Measurements from ENCODE around the gene PMM2. TPM values are rescaled to one million over a fixed set of nuclear protein-coding genes. Genes with fewer than 3 reads are reported as not detected.
"Not testable (repeated sequence)": the region's sequence is repeated elsewhere in the genome, so short reads cannot be mapped to it uniquely, and the experiment has no call there.

PMM2 gene
- polyA plus RNA-seq, 1 donor (not counting 4 experiments of a cell fraction or from before 2014, with no cell fraction given), result 38.6 TPM

GRCh38 chr16:8801701-8802100, 4.1 kb downstream of the PMM2 start:
- Histone ChIP-seq H2AFZ (ENCODE audit: control insufficient read depth, low read length) (no peak overlapping the region), H3K9me3 (ENCODE audit: control insufficient read depth, low read depth, low read length) (no peaks in the 10 kb centered on the region), H3K9ac (ENCODE audit: control insufficient read depth, extremely low read depth, insufficient read depth, low read length) (no peak overlapping the region), H4K20me1 (ENCODE audit: control insufficient read depth, extremely low read depth, insufficient read depth, low read length) (peaks cover 7% of the 10 kb centered on the region), H3K4me1 (ENCODE audit: control insufficient read depth, extremely low read depth, insufficient read depth, low read length) (peaks cover 17% of the 10 kb centered on the region), H3K9me1 (ENCODE audit: control insufficient read depth, extremely low read depth, insufficient read depth, low read length) (peaks cover 3% of the 10 kb centered on the region), H3K4me2 (ENCODE audit: control insufficient read depth, extremely low read depth, insufficient read depth, low read depth, low read length) (no peak overlapping the region), H3K27ac (ENCODE audit: control insufficient read depth, insufficient read depth, low read length) (no peak overlapping the region), H3K79me2 (ENCODE audit: control insufficient read depth, insufficient read depth, low read length) (peaks cover 88% of the 10 kb centered on the region), H3K27me3 (ENCODE audit: control insufficient read depth, extremely low read depth, insufficient read depth, low read length) (no peaks in the 10 kb centered on the region), H3K36me3 (ENCODE audit: control insufficient read depth in 2 of 2, extremely low read depth in 1 of 2, insufficient read depth in 2 of 2, low read length in 2 of 2) (peaks cover 20 to 41% of the 10 kb centered on the region in 2 experiments), H3K4me3 (ENCODE audit: control insufficient read depth in 2 of 3, extremely low read depth in 1 of 3, insufficient read depth in 2 of 3, low read depth in 1 of 3, low read length in 3 of 3) (no peak overlapping the region)
- TF ChIP-seq CTCF (optimal IDR thresholded peaks at IDR 0.05 in 1 of 3, IDR thresholded peaks at IDR 0.05 in 1 of 3, conservative IDR thresholded peaks at IDR 0.05 in 1 of 3; ENCODE audit: extremely low read depth in 1 of 3, insufficient read depth in 2 of 3, low read length in 3 of 3) (no peak), EZH2 (IDR thresholded peaks at IDR 0.05; ENCODE audit: low read length) (no peak)
- dilution Hi-C loops (cut with MboI; ENCODE audit: extremely low pct_ligation_motif_present, low sequenced_read_pairs), result no loop called here
- FAIRE-seq (no peak), DNase-seq (ENCODE audit: low read depth, low spot score) (no peak)

GRCh38 chr16:8803733-8804132, 6.1 kb downstream of the PMM2 start:
- dilution Hi-C loops (cut with MboI; ENCODE audit: extremely low pct_ligation_motif_present, low sequenced_read_pairs); H3K9ac ChIP-seq (ENCODE audit: control insufficient read depth, extremely low read depth, insufficient read depth, low read length); H3K27ac ChIP-seq (ENCODE audit: control insufficient read depth, insufficient read depth, low read length); H3K9me3 ChIP-seq (ENCODE audit: control insufficient read depth, low read depth, low read length); H3K4me2 ChIP-seq (ENCODE audit: control insufficient read depth, extremely low read depth, insufficient read depth, low read depth, low read length); H3K4me3 ChIP-seq (ENCODE audit: control insufficient read depth in 2 of 3, extremely low read depth in 1 of 3, insufficient read depth in 2 of 3, low read depth in 1 of 3, low read length in 3 of 3); H3K9me1 ChIP-seq (ENCODE audit: control insufficient read depth, extremely low read depth, insufficient read depth, low read length); FAIRE-seq; H3K27me3 ChIP-seq (ENCODE audit: control insufficient read depth, extremely low read depth, insufficient read depth, low read length); DNase-seq (ENCODE audit: low read depth, low spot score); H2AFZ ChIP-seq (ENCODE audit: control insufficient read depth, low read length); H4K20me1 ChIP-seq (ENCODE audit: control insufficient read depth, extremely low read depth, insufficient read depth, low read length): not testable (repeated sequence)
- H3K4me1 ChIP-seq (ENCODE audit: control insufficient read depth, extremely low read depth, insufficient read depth, low read length), result peaks cover 11% of the 10 kb centered on the region
- H3K79me2 ChIP-seq (ENCODE audit: control insufficient read depth, insufficient read depth, low read length), result peaks cover 78% of the 10 kb centered on the region
- peaks cover 29 to 52% of the 10 kb centered on the region in 2 experiments for H3K36me3 ChIP-seq (ENCODE audit: control insufficient read depth in 2 of 2, extremely low read depth in 1 of 2, insufficient read depth in 2 of 2, low read length in 2 of 2)

GRCh38 chr16:8804313-8804712, 6.7 kb downstream of the PMM2 start:
- no peak overlapping the region for H3K4me2 ChIP-seq (ENCODE audit: control insufficient read depth, extremely low read depth, insufficient read depth, low read depth, low read length)
- FAIRE-seq (no peak), DNase-seq (ENCODE audit: low read depth, low spot score) (no peak)
- H3K9me3 ChIP-seq (ENCODE audit: control insufficient read depth, low read depth, low read length), result no peaks in the 10 kb centered on the region
- dilution Hi-C loops (cut with MboI; ENCODE audit: extremely low pct_ligation_motif_present, low sequenced_read_pairs), result no loop called here
- H4K20me1 ChIP-seq (ENCODE audit: control insufficient read depth, extremely low read depth, insufficient read depth, low read length), result peaks cover 10% of the 10 kb centered on the region
- peaks cover 2% of the 10 kb centered on the region for H3K9me1 ChIP-seq (ENCODE audit: control insufficient read depth, extremely low read depth, insufficient read depth, low read length)
- H3K4me3 ChIP-seq (ENCODE audit: control insufficient read depth in 2 of 3, extremely low read depth in 1 of 3, insufficient read depth in 2 of 3, low read depth in 1 of 3, low read length in 3 of 3), result no peak overlapping the region
- peaks cover 74% of the 10 kb centered on the region for H3K79me2 ChIP-seq (ENCODE audit: control insufficient read depth, insufficient read depth, low read length)
- TF ChIP-seq CTCF (optimal IDR thresholded peaks at IDR 0.05 in 1 of 3, IDR thresholded peaks at IDR 0.05 in 1 of 3, conservative IDR thresholded peaks at IDR 0.05 in 1 of 3; ENCODE audit: extremely low read depth in 1 of 3, insufficient read depth in 2 of 3, low read length in 3 of 3), result no peak
- no peak for TF ChIP-seq EZH2 (IDR thresholded peaks at IDR 0.05; ENCODE audit: low read length)
- H3K36me3 ChIP-seq (ENCODE audit: control insufficient read depth in 2 of 2, extremely low read depth in 1 of 2, insufficient read depth in 2 of 2, low read length in 2 of 2), result peaks cover 32 to 54% of the 10 kb centered on the region in 2 experiments
- no peak overlapping the region for H2AFZ ChIP-seq (ENCODE audit: control insufficient read depth, low read length)
- H3K9ac ChIP-seq (ENCODE audit: control insufficient read depth, extremely low read depth, insufficient read depth, low read length), result no peak overlapping the region
- no peak overlapping the region for H3K27ac ChIP-seq (ENCODE audit: control insufficient read depth, insufficient read depth, low read length)
- peaks cover 5% of the 10 kb centered on the region for H3K4me1 ChIP-seq (ENCODE audit: control insufficient read depth, extremely low read depth, insufficient read depth, low read length)
- H3K27me3 ChIP-seq (ENCODE audit: control insufficient read depth, extremely low read depth, insufficient read depth, low read length), result no peaks in the 10 kb centered on the region

All from keratinocyte (primary cell).